ENCODE measurements around the gene CITED1.

CITED1 gene

GRCh38 chrX:72270316-72270866 lies 35.3 kb downstream of the CITED1 start:
- no peak for DNase-seq (ENCODE audit: low spot score)

GRCh38 chrX:72269671-72270251 lies 36.0 kb downstream of the CITED1 start:
- no peak for DNase-seq (ENCODE audit: low spot score)

- peak; percentile 28 for DNase-seq (ENCODE audit: low spot score)
Measured at GRCh38 chrX:72268597-72269365, 36.9 kb downstream of the CITED1 start.

GRCh38 chrX:72265263-72265662 lies 40.5 kb downstream of the CITED1 start:
- no peak for DNase-seq (ENCODE audit: low spot score)

GRCh38 chrX:72262077-72262476 lies 43.6 kb downstream of the CITED1 start:
- no peak for DNase-seq (ENCODE audit: low spot score)

- no peak for DNase-seq (ENCODE audit: low spot score)
Measured at GRCh38 chrX:72260448-72260847, 45.3 kb downstream of the CITED1 start.

GRCh38 chrX:72258174-72258573 lies 47.5 kb downstream of the CITED1 start:
- DNase-seq (ENCODE audit: low spot score) = no peak

- DNase-seq (ENCODE audit: low spot score) = no peak
Measured at GRCh38 chrX:72255864-72256263, 49.9 kb downstream of the CITED1 start.

GRCh38 chrX:72255445-72255844 lies 50.3 kb downstream of the CITED1 start:
- peak; percentile 29 for DNase-seq (ENCODE audit: low spot score)

DNA sequence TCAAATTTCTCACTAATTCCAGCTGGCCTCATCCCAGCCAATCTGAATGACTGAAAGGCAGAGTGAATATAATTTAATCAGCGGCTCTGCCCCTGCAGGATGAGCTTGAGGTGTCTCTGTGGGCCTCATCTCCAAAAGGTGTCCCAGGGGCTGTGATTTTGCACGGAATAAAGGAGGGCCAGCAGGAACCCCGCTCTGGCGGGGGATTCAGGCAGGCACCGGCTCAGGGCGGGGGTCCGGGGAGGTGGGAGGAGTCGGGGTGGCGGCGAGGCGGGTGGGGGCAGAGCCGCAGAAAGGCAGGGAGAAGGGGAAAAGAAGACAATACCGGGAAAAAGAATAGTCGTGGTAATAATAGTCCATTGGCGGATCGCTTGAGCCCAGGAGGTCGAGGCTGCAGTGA lies 50.9 kb downstream of the CITED1 start:
- no peak for DNase-seq (ENCODE audit: low spot score)

DNA sequence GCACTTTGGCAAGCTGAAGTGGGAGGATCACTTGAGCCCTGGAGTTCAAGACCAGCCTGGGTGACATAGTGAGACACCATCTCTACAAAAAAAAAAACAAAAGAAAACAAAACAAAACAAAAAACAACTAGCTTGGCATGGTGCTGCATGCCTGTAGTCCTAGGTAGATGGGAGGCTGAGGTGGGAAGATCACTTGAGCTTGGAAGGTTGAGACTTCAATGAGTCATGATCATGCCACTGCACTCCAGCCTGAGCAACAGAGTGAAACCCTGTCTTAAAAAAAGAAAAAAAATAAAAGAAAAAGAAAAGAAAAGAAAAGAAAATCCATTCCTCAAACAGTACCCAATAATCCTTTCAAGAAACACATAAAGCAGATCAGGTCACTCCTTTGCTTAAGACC lies 52.0 kb downstream of the CITED1 start:
- no peak for DNase-seq (ENCODE audit: low spot score)

Measured in Ammon's horn (tissue), 1 donor.